Stomach (tissue), 4 donors: Measurements from ENCODE around the gene FARS2.

Source experiments
- CTCF ChIP-seq, 7 experiments: fragments of 450-650 bp in 4 of 7; fragments of 200-600 bp in 3 of 7; sonication (generic) in 3 of 7; IDR thresholded peaks; one replicate each; pipeline ENCODE4 v1.5.1; 2016 to 2019; ENCODE audit warnings: antibody characterized with exemption in 7 of 7, control low read depth in 2 of 7, mild to moderate bottlenecking in 1 of 7
- EP300 ChIP-seq: sonication (generic); formaldehyde crosslinking; IDR thresholded peaks from one replicate; pipeline ENCODE4 v1.6.1; 2017; ENCODE audit warnings: antibody characterized with exemption
- POLR2A ChIP-seq, 4 donors: fragments of 450-650 bp; IDR thresholded peaks; one replicate each; pipeline ENCODE4 v1.6.1; 2016; ENCODE audit warnings: antibody characterized with exemption in 4 of 4, control low read depth in 2 of 4, mild to moderate bottlenecking in 1 of 4, moderate library complexity in 1 of 4
- POLR2AphosphoS5 ChIP-seq, 3 donors: sonication (generic); formaldehyde crosslinking; IDR thresholded peaks; one replicate each; pipeline ENCODE4 v1.6.1; 2016; ENCODE audit warnings: antibody characterized with exemption in 3 of 3

- TF ChIP-seq CTCF (IDR thresholded peaks at IDR 0.05) (no peak), POLR2A (IDR thresholded peaks at IDR 0.05) (no peak), EP300 (no peak), POLR2AphosphoS5 (IDR thresholded peaks at IDR 0.05) (no peak)
Observed at GRCh38 chr6:5605937-5606336, 344.6 kb downstream of the FARS2 start.
